Central memory CD4-positive, alpha-beta T cell (primary cell): ENCODE measurements around the gene TMEM175.

Source experiments
- DNase-seq: peaks from one replicate; pipeline ENCODE4 v3.0.0; 2022

TMEM175 gene

GRCh38 chr4:960636-961350 lies 28.5 kb downstream of the TMEM175 start:
- no peak for DNase-seq

GRCh38 chr4:961351-962230 lies 29.3 kb downstream of the TMEM175 start:
- no peak for DNase-seq

GRCh38 chr4:962231-963208 lies 30.3 kb downstream of the TMEM175 start:
- DNase-seq = no peak

- no peak for DNase-seq
Observed at GRCh38 chr4:963276-964225, 31.3 kb downstream of the TMEM175 start.

GRCh38 chr4:964346-965025 lies 32.2 kb downstream of the TMEM175 start:
- DNase-seq = no peak

- no peak for DNase-seq
Observed at GRCh38 chr4:965048-965765, 32.9 kb downstream of the TMEM175 start.

- no peak for DNase-seq
Observed at GRCh38 chr4:965766-966134, 33.5 kb downstream of the TMEM175 start.

GRCh38 chr4:966266-967112 lies 34.2 kb downstream of the TMEM175 start:
- DNase-seq = no peak

- no peak for DNase-seq
Observed at GRCh38 chr4:967113-968104, 35.1 kb downstream of the TMEM175 start.

GRCh38 chr4:968221-968620 lies 36.0 kb downstream of the TMEM175 start:
- DNase-seq = no peak

- no peak for DNase-seq
Observed at GRCh38 chr4:968621-969394, 36.5 kb downstream of the TMEM175 start.

GRCh38 chr4:970046-970745 lies 37.9 kb downstream of the TMEM175 start:
- DNase-seq = no peak

- DNase-seq = no peak
Observed at GRCh38 chr4:970854-971520, 38.7 kb downstream of the TMEM175 start.

GRCh38 chr4:971666-972500 lies 39.6 kb downstream of the TMEM175 start:
- no peak for DNase-seq
